RKO (cell line): ENCODE measurements around the gene DPY19L1.
"Not testable (repeated sequence)": the region's sequence is repeated elsewhere in the genome, so short reads cannot be mapped to it uniquely, and the experiment has no call there.

Experiments
- DNase-seq: peaks from one replicate; pipeline ENCODE4 v3.0.0-alpha.2; 2016; ENCODE audit warnings: low spot score

The DPY19L1 gene

GRCh38 chr7:35037211-35037525, at the start of gene DPY19L1:
DPY19L1 (minus strand) TSS chr7:35037485; CDS start chr7:35037394, 91 bp downstream.
- no peak for DNase-seq

DNA sequence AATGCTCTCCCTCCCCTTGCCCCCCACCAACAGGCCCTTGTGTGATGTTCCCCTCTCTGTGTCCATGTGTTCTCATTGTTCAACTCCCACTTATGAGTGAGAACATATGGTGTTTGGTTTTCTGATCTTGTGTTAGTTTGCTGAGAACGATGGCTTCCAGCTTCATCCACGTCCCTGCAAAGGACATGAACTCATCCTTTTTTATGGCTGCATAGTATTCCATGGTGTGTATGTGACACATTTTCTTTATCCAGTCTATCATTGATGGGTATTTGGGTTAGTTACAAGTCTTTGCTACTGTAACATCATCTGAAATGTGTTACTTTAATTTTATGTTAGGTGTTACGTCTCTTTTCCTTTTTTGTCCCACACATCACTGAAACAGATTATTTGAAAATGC, 42.2 kb upstream of the DPY19L1 start:
- DNase-seq = not testable (repeated sequence)

DNA sequence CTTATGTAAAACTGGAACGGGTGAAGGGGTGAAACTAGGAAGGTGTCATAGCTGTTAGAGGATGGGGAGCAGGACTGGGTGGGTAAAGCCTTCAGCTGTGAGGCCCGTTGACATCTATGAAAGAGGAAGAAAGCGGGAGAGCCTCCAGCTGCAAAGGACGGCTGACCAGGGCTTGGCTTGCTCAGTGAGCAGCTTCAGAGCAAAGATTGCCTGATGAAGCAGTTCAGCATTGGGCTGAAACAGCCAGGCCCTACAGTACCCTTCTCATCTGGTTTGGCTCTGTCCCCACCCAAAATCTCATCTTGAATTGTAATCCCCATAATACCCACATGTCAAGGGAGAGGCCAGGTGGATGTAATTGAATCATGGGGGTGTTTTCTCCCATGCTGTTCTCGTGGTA, 36.7 kb upstream of the DPY19L1 start:
- DNase-seq = not testable (repeated sequence)

DNA sequence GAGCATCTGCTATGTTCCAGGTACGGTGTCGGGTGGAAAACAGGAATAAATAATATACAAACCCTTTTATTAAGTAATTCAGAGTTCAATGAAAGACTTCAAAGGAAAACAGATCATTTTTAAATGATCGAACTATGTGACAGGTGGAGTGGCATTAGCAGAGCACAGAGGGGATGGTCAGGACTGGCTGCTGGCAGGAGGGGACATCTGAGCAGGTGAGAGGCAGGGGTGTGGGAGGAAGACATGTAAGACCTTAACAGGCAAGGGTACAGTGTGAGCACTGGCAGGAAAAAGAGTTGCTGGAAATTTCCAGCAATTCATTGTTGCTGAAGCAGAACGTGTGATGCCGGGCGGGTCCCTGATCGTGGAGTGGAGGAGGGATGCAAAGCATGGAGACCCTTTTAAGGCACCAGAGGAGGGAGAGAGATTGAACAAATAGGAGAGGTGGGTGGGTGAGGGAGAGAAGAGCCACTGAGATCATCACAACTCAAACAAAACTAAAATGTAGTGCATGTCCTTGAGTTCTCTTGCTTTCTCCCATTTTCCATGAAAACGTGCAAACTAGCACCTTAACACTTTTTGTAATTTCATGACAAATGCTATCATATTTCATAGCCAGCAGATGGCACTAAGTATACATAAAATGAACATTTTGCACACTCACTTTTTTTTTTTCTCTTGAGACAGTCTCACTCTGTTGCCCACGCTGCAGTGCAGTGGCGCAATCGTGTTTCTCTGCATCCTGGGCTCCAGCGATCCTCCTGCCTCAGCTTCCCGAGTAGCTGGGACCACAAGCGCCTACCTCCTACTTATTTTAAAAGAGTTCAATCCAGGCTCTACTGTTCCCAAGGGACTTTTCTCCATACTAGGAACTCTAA, 35.9 kb upstream of the DPY19L1 start:
- DNase-seq = peak; percentile 63

- not testable (repeated sequence) for DNase-seq
These were observed 31.8 kb upstream of the DPY19L1 start for GRCh38 chr7:35069084-35069483.

DNA sequence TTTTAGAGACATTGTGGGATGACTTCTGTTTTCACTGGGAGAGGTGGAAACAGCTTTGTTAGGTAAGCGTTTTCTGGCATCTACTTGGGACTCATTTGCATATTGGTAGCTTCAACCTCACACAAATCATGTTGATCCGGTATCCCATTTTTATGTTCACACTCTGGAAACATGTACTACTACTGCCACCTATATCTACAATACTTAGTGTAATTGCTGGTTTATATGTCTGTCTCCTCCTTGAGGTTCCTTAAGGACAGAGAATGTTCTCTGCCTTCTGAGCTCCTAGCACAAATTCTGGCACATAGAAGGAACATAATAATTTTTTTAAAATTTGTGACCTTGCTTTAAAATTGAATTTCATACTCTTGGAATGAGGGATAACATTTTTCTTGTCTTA, 28.1 kb upstream of the DPY19L1 start:
- DNase-seq = not testable (repeated sequence)

- not testable (repeated sequence) for DNase-seq
These were observed 21.3 kb upstream of the DPY19L1 start for GRCh38 chr7:35058571-35058970.

DNA sequence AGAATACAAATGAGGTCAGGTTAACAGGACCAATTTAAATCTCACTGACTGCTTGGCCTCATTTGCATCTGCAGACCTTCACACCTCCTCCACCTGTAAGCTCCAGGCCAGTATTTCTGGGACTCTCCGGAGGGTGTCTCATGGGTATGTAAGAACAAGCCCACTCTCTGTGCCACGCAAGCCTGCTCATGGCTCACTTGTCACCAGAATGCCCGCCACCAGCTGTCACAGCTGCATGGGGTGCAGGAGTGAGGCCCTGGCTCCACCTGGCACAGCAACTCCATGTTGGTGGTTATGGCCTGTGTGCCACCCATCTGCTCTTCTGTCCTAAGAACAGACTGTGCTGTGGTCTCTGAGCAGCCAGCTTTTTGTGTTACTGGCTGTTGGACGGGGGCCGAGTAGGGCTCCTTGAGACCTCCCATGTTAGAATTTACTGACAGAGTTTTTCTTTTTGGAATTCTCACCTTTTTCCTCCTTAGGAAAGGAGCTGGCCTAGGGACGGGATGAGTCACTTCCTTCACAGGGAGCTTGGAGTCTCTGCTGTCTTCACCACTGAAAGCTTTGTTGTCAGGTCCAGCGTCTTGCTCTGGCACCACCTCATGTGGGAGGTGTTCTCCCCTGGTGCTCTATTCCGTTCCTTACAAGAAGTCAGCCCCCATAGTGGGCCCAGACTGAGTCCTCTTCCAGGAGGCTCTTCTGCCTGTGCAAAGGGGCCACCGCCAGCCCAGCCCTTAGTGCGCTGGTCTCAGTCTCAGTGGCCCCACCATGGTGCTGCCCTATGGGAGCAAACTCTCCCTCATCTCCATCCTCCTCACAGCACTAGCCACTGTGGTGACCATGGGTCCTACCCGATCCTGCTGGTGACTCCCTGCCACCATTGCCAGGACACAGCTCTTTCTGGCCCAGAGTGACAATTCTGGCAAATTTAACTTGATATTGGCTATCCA, 20.5 kb upstream of the DPY19L1 start:
- not testable (repeated sequence) for DNase-seq

- not testable (repeated sequence) for DNase-seq
These were observed 18.4 kb upstream of the DPY19L1 start for GRCh38 chr7:35055733-35056132.

DNA sequence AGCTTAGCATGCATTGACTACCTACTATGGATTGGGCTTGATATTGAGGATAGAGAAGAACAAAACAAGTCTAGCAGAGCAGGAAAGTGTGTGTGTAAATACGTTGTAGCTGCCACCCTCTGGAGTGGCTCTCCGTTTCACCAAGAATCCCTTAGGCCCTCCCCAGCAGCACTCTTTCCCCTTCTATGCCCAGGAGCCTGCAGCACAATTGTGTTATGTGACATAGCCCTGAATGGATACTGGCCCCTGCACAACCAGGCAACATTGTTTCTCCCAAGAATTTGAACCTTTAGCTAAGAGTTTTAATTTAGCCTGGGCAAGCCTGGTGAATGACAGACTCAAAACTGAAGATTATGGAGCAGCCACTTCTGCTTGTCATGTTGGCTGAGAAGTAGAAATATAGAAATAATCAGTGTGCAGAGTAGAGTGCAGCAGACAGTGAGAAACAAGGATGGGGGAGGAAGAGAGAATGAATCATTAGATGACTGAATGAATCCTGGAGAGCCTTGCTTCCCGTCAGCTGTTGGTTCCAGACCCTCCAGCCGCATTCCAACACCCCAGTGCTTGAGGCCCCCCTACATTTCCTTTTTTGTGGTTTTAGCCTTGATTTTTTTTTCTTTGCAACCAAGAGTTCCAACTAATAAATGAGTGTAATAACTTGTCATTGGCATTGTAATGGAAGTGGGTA, 16.3 kb upstream of the DPY19L1 start:
- not testable (repeated sequence) for DNase-seq

- not testable (repeated sequence) for DNase-seq
These were observed 11.1 kb upstream of the DPY19L1 start for GRCh38 chr7:35048390-35048789.

DNA sequence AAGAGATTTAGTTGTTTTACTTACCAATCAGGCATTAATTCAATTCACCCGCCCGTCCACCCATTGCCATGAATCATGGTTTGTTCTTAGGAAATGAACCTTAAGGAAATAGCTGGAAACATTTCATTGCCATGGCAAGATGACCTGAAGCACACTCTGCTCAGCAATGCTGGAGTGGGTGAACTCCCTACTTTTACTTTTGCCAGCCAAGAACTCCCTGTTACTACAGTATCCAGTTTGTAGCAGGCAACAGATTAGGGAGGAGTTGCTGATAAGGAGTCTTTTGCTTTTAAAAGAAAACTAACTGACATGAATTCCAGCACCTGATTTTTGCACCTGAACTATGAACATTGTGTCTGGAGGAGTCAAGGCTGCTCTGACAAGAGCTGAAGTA, 10.6 kb upstream of the DPY19L1 start:
- DNase-seq = not testable (repeated sequence)

DNA sequence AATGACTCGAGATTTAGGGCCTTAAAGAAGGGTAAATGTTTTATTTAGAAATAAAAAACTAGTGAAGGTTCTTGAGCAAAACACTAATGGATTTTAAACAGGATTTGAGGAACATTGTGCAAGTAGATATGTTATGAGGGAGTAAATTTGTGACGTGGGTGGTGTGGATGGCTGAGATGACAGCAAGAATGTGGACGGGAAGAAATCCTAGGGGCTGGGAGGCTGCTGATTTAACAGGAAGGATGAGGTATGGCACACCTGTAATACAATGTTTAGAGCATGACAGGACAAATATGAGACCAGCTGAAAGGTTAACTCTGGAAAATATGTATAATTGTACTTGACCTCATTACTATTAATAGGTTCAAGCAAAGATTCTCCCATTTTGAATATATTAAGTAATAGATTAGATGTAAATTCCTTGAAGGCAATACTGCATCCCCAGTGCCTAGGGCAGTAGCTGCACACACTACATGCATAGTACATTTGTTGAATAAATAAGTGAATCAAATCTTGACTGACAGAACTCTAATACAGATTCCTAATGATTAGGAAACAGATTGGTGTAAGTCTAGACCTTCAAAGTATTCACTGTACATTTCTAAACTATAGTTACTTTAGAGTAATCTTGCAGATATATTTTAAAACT, 10.1 kb upstream of the DPY19L1 start:
- DNase-seq = not testable (repeated sequence)

DNA sequence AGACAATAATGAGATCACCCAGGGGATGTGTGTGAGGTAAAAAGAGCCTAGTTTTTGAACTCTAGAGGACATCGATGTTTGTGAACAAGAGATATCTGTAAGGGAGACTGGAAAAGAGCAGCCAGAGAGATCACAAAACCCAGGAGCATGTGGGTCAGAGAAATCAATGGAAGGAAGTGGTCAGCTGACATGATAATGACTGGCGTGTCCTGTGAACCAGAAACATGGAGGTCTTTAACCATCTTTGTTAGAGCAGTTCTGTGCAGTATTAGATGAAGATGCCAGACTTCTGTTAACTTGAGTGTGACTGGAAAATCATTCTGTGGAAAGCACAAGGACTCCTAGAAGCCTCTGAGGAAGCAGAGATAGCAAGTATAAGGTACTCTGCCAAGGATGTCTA, 6.0 kb upstream of the DPY19L1 start:
- not testable (repeated sequence) for DNase-seq

DNA sequence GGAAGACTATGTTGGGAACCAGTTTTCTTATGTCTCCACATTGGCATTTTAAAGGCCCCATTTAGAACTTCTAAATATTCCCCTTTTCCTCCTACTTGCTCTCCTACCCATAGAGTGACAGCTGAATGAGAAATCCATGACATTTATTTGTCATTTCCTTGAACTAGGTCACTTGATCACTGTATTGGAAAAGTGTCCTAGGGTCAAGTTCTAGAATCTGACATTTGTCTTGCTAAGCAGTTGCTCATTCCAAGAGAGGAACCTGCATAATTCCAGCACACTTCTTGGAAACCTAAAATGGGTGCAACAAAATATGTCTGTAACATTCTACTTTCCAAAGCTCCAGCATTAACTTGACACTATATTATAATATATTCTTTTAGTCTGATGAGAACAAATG, 3.6 kb upstream of the DPY19L1 start:
- DNase-seq = no peak

- DNase-seq = no peak
These were observed 2.1 kb upstream of the DPY19L1 start for GRCh38 chr7:35039343-35039742.

- no peak for DNase-seq
These were observed 1.1 kb upstream of the DPY19L1 start for GRCh38 chr7:35038354-35038753.

- peak; percentile 93 for DNase-seq
These were observed 449 bp upstream of the DPY19L1 start for GRCh38 chr7:35037526-35038341.

GRCh38 chr7:35036361-35037171, 719 bp downstream of the DPY19L1 start:
- peak; percentile 63 for DNase-seq

DNA sequence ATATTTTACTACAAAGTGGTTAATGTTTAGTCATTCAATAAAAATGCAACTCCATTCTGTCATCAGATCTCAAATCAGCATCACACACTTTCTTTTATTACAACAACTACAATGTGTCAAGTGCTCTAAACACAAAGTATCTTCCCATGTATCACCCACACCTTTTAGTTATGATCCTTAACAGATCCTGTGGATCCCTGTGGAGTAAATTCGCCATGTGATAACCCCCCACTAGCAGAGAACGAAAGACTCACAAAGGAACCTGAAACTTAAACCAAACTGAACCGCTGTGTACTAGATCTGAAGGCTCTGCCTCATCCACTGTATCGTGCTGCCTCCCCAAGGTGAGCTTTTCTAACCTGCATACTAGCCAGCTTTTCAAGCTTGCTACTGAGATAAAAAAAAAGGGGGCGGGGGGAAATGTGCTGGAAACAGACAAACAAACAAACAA, 1.7 kb downstream of the DPY19L1 start:
- DNase-seq = peak; percentile 63
